ENCODE measurements around the gene TMBIM1. TPM values are rescaled to one million over a fixed set of nuclear protein-coding genes. Genes with fewer than 3 reads are reported as not detected.

Gene TMBIM1
- total RNA-seq, 1 experiment from 2014 or later: 91.0 TPM

DNA sequence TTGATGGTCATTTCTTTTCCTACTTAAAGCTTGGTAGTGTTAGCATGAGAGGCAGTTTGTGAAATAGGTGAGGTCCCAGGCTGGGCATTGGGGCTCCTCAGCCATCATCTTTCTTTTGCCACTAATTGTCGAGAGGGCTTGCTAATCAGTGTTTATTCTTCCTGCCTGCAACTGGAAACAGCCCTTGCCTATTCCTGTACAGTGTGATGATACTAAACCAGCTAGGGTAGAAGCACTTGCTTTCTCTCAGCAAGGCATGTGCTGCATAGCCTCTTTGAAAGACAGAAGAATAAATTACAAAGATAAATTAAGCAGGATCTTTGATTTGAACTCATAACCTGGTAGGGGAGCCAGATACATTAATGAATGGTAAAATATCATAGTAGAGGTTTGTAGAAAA is 48.1 kb downstream of the TMBIM1 start:
- intact Hi-C loops (cut with micrococcal nuclease): no loop called here
- DNase-seq (ENCODE audit: low read depth, low spot score) (no peak), ATAC-seq (no peak)
- Histone ChIP-seq H3K4me3 (replicated peaks in 1 of 2; ENCODE audit: low read depth in 1 of 2, low read length in 2 of 2) (no peak overlapping the region), H3K4me1 (ENCODE audit: control insufficient read depth in 1 of 2, insufficient read depth in 2 of 2, low read length in 2 of 2) (no peaks in the 10 kb centered on the region), H3K27ac (ENCODE audit: low read depth, low read length) (no peak overlapping the region), H2AFZ (ENCODE audit: low read depth, low read length, poor library complexity, severe bottlenecking) (no peak overlapping the region), H3K79me2 (ENCODE audit: insufficient read depth, low read length) (no peaks in the 10 kb centered on the region; the same call in 1 of the 2 replicates), H3K4me2 (ENCODE audit: low read length) (no peak overlapping the region), H3K9me2 (ENCODE audit: insufficient read depth) (no peaks in the 10 kb centered on the region), H3K9ac (ENCODE audit: low read length) (no peak overlapping the region), H3K9me3 (ENCODE audit: control insufficient read depth in 1 of 2, insufficient read depth in 1 of 2, low read depth in 1 of 2, low read length in 2 of 2) (no peaks in the 10 kb centered on the region), H3K36me3 (ENCODE audit: control insufficient read depth in 1 of 2, insufficient read depth in 2 of 2, low read length in 2 of 2) (peaks cover 30 to 53% of the 10 kb centered on the region in 2 experiments; a peak in 3 of 4 replicates), H3K27me3 (ENCODE audit: insufficient read depth, low read length) (no peaks in the 10 kb centered on the region), H4K20me1 (ENCODE audit: insufficient read depth) (no peaks in the 10 kb centered on the region)
- POLR2A ChIA-PET: no interaction called here
- TF ChIP-seq RAD21 (IDR thresholded peaks at IDR 0.05; ENCODE audit: low read depth) (no peak), POLR2AphosphoS5 (IDR thresholded peaks at IDR 0.05; ENCODE audit: low read depth, low read length) (no peak), YY1 (IDR thresholded peaks at IDR 0.05; ENCODE audit: extremely low read depth, insufficient replicate concordance, low read depth, low read length) (no peak), ZNF274 (IDR thresholded peaks at IDR 0.05; ENCODE audit: low read depth, low read length) (no peak)
- TF ChIP-seq, protein P1, sequence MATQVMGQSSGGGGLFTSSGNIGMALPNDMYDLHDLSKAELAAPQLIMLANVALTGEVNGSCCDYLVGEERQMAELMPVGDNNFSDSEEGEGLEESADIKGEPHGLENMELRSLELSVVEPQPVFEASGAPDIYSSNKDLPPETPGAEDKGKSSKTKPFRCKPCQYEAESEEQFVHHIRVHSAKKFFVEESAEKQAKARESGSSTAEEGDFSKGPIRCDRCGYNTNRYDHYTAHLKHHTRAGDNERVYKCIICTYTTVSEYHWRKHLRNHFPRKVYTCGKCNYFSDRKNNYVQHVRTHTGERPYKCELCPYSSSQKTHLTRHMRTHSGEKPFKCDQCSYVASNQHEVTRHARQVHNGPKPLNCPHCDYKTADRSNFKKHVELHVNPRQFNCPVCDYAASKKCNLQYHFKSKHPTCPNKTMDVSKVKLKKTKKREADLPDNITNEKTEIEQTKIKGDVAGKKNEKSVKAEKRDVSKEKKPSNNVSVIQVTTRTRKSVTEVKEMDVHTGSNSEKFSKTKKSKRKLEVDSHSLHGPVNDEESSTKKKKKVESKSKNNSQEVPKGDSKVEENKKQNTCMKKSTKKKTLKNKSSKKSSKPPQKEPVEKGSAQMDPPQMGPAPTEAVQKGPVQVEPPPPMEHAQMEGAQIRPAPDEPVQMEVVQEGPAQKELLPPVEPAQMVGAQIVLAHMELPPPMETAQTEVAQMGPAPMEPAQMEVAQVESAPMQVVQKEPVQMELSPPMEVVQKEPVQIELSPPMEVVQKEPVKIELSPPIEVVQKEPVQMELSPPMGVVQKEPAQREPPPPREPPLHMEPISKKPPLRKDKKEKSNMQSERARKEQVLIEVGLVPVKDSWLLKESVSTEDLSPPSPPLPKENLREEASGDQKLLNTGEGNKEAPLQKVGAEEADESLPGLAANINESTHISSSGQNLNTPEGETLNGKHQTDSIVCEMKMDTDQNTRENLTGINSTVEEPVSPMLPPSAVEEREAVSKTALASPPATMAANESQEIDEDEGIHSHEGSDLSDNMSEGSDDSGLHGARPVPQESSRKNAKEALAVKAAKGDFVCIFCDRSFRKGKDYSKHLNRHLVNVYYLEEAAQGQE (IDR thresholded peaks at IDR 0.05; ENCODE audit: low read depth): no peak
- TF ChIP-seq, protein P2, sequence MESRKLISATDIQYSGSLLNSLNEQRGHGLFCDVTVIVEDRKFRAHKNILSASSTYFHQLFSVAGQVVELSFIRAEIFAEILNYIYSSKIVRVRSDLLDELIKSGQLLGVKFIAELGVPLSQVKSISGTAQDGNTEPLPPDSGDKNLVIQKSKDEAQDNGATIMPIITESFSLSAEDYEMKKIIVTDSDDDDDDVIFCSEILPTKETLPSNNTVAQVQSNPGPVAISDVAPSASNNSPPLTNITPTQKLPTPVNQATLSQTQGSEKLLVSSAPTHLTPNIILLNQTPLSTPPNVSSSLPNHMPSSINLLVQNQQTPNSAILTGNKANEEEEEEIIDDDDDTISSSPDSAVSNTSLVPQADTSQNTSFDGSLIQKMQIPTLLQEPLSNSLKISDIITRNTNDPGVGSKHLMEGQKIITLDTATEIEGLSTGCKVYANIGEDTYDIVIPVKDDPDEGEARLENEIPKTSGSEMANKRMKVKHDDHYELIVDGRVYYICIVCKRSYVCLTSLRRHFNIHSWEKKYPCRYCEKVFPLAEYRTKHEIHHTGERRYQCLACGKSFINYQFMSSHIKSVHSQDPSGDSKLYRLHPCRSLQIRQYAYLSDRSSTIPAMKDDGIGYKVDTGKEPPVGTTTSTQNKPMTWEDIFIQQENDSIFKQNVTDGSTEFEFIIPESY (IDR thresholded peaks at IDR 0.05; ENCODE audit: extremely low read depth, insufficient replicate concordance, low read length): no peak
- TF ChIP-seq, protein P3, sequence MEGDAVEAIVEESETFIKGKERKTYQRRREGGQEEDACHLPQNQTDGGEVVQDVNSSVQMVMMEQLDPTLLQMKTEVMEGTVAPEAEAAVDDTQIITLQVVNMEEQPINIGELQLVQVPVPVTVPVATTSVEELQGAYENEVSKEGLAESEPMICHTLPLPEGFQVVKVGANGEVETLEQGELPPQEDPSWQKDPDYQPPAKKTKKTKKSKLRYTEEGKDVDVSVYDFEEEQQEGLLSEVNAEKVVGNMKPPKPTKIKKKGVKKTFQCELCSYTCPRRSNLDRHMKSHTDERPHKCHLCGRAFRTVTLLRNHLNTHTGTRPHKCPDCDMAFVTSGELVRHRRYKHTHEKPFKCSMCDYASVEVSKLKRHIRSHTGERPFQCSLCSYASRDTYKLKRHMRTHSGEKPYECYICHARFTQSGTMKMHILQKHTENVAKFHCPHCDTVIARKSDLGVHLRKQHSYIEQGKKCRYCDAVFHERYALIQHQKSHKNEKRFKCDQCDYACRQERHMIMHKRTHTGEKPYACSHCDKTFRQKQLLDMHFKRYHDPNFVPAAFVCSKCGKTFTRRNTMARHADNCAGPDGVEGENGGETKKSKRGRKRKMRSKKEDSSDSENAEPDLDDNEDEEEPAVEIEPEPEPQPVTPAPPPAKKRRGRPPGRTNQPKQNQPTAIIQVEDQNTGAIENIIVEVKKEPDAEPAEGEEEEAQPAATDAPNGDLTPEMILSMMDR (IDR thresholded peaks at IDR 0.05 in 2 of 3, conservative IDR thresholded peaks at IDR 0.05 in 1 of 3; ENCODE audit: borderline replicate concordance in 1 of 3, insufficient read depth in 1 of 3, low read depth in 2 of 3, low read length in 2 of 3): no peak
- RAD21 ChIA-PET (ENCODE audit: low non-redundant PET in 1 of 2, low total read pairs in 2 of 2, uncharacterized antibody in 2 of 2, unreplicated experiment in 2 of 2): no interaction called here
- BruUV-seq (replicated peaks): no TSS peak
- CTCF ChIA-PET: no interaction called here
